Astrocyte of the spinal cord (primary cell): ENCODE results near the gene CATSPER4.

Experiments
- DNase-seq: peaks from one replicate; pipeline ENCODE4 v3.0.0; 2011; ENCODE audit warnings: low read depth, low spot score
- H3K4me3 ChIP-seq: 2 replicates; pipeline ENCODE4 v1.5.1; 2011; ENCODE audit warnings: low read depth, mild to moderate bottlenecking, low read length, moderate library complexity
- CTCF ChIP-seq: IDR thresholded peaks from 2 replicates; pipeline ENCODE4 v1.5.1; 2012; ENCODE audit warnings: low read depth, mild to moderate bottlenecking, low read length, inconsistent platforms
- in situ Hi-C: cut with HindIII; loops from 2 replicates; pipeline ENCODE4 v1.10.0; 2017; ENCODE audit warnings: low sequenced_read_pairs

The CATSPER4 gene

GRCh38 chr1:26184086-26184485 is 6.3 kb upstream of the CATSPER4 start:
- in situ Hi-C loops = no loop called here
- DNase-seq = no peak
- no peak for TF ChIP-seq CTCF
- H3K4me3 ChIP-seq = no peak overlapping the region

- no peak for DNase-seq
- in situ Hi-C loops = no loop called here
- H3K4me3 ChIP-seq = no peak overlapping the region
- TF ChIP-seq CTCF = no peak
Observed at GRCh38 chr1:26184883-26185282, 5.5 kb upstream of the CATSPER4 start.

- no peak overlapping the region for H3K4me3 ChIP-seq
- no peak for DNase-seq
- in situ Hi-C loops = no loop called here
- no peak for TF ChIP-seq CTCF
Observed at GRCh38 chr1:26187882-26188281, 2.5 kb upstream of the CATSPER4 start.

DNA sequence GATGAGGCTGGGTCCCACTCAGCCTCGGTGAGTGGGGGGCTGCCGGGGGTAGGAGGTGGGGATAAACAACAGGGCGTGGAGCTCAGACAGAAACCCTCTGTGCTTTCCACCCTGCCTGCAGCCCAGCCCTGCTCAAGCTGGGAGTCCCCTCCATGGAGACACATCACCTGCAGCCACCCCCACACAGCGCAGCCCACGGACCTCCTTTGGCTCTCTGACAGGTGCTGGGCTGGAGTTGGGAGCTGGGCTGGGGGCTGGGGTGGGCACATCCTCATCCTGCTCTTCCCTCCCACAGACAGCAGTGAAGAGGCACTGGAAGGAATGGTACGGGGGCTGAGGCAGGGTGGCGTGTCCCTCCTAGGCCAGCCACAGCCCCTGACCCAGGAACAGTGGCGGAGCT is 1.9 kb upstream of the CATSPER4 start:
- no peak for TF ChIP-seq CTCF
- in situ Hi-C loops = no loop called here

DNA sequence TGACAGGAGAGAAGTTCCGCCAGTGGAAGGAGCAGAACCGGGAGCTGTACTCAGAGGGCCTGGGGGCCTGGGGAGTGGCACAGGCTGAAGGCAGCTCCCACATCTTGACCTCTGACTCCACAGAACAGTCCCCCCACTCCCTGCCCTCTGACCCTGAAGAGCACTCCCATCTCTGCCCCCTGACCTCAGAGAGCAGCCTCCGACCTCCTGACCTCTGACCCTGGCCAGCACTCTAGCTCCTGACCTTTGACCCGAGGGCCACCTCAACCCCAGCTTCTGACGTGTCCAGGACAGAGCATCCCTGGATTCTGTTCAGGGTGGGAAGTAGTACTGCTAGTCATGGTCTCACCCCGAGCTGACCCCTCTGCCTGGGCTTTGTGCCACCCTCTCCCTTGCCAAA is 1.1 kb upstream of the CATSPER4 start:
- H3K4me3 ChIP-seq = no peak overlapping the region
- DNase-seq = no peak
- TF ChIP-seq CTCF = no peak
- in situ Hi-C loops = no loop called here

More for the DNA sequence above, 1.9 kb upstream of the CATSPER4 start:
- DNase-seq = no peak
- H3K4me3 ChIP-seq = no peak overlapping the region

- no peak for TF ChIP-seq CTCF
- in situ Hi-C loops = no loop called here
- H3K4me3 ChIP-seq = no peak overlapping the region
- no peak for DNase-seq
Observed at GRCh38 chr1:26189751-26190275, 589 bp upstream of the CATSPER4 start.

- no peak overlapping the region for H3K4me3 ChIP-seq
- no peak for DNase-seq
- in situ Hi-C loops = no loop called here
- TF ChIP-seq CTCF = no peak
Observed at GRCh38 chr1:26191739-26192138, 1.3 kb downstream of the CATSPER4 start.
